MM.1S (cell line): ENCODE measurements around the gene ANP32B.
"Not testable (repeated sequence)": the region's sequence is repeated elsewhere in the genome, so short reads cannot be mapped to it uniquely, and the experiment has no call there.

Experiments used
- DNase-seq: peaks from one replicate; pipeline ENCODE4 v3.0.0-alpha.2; 2015
- H2AFZ ChIP-seq: fragments of 300-600 bp; sonication (generic); 2 replicates; pipeline ENCODE4 v1.6.0; 2016; ENCODE audit warnings: antibody characterized with exemption, low read length
- H3F3A ChIP-seq: fragments of 300-600 bp; sonication (generic); 2 replicates; pipeline ENCODE4 v1.6.1; 2016; ENCODE audit warnings: mild to moderate bottlenecking, antibody characterized with exemption, low read length, moderate library complexity, mixed read lengths; ENCODE audit not compliant: insufficient read depth
- H3K27ac ChIP-seq: fragments of 300-600 bp; sonication (generic); 2 replicates; pipeline ENCODE4 v1.5.1; 2016; ENCODE audit warnings: mild to moderate bottlenecking, low read length
- H3K27me3 ChIP-seq: fragments of 300-600 bp; sonication (generic); replicated peaks from 2 replicates; pipeline ENCODE4 v1.6.0; 2016; ENCODE audit warnings: low read length; ENCODE audit not compliant: insufficient read depth
- H3K36me3 ChIP-seq: fragments of 300-600 bp; sonication (generic); replicated peaks from 2 replicates; pipeline ENCODE4 v1.6.1; 2016; ENCODE audit warnings: mild to moderate bottlenecking, low read length, mixed read lengths; ENCODE audit not compliant: insufficient read depth
- H3K4me1 ChIP-seq: fragments of 300-600 bp; sonication (generic); 2 replicates; pipeline ENCODE4 v1.6.1; 2016; ENCODE audit warnings: low read length, mixed read lengths
- H3K4me2 ChIP-seq: fragments of 300-600 bp; sonication (generic); 2 replicates; pipeline ENCODE4 v1.6.0; 2016; ENCODE audit warnings: low read depth, low read length
- H3K4me3 ChIP-seq: fragments of 300-600 bp; sonication (generic); 2 replicates; pipeline ENCODE4 v1.5.1; 2016; ENCODE audit warnings: low read length, mixed read lengths
- H3K79me2 ChIP-seq: fragments of 300-600 bp; sonication (generic); 2 replicates; pipeline ENCODE4 v1.6.1; 2016; ENCODE audit warnings: mixed run types, low read length, mixed read lengths
- H3K9ac ChIP-seq: fragments of 300-600 bp; sonication (generic); 2 replicates; pipeline ENCODE4 v1.6.1; 2016; ENCODE audit warnings: low read length, mixed read lengths
- H3K9me2 ChIP-seq: fragments of 300-600 bp; sonication (generic); replicated peaks from 2 replicates; pipeline ENCODE4 v1.6.1; 2016; ENCODE audit warnings: mild to moderate bottlenecking, low read length, mixed read lengths; ENCODE audit not compliant: insufficient read depth
- H3K9me3 ChIP-seq: fragments of 300-600 bp; sonication (generic); replicated peaks from 2 replicates; pipeline ENCODE4 v1.6.1; 2016; ENCODE audit warnings: mild to moderate bottlenecking, low read length, mixed read lengths; ENCODE audit not compliant: insufficient read depth
- H4K20me1 ChIP-seq: fragments of 300-600 bp; sonication (generic); 2 replicates; pipeline ENCODE4 v1.6.1; 2016; ENCODE audit warnings: mild to moderate bottlenecking, low read length, moderate library complexity, mixed read lengths; ENCODE audit not compliant: insufficient read depth
- CTCF ChIP-seq: fragments of 300-600 bp; sonication (generic); IDR thresholded peaks from 2 replicates; pipeline ENCODE4 v1.5.1; 2016; ENCODE audit warnings: antibody characterized with exemption, low read length, mixed read lengths
- EZH2 ChIP-seq: fragments of 300-600 bp; sonication (generic); optimal IDR thresholded peaks from 2 replicates; pipeline ENCODE3; 2017; ENCODE audit warnings: low read depth, mild to moderate bottlenecking, antibody characterized with exemption, low read length, mixed read lengths
- EZH2phosphoT487 ChIP-seq: fragments of 300-600 bp; sonication (generic); IDR thresholded peaks from 2 replicates; pipeline ENCODE4 v1.6.1; 2018; ENCODE audit warnings: antibody characterized with exemption, low read length

The ANP32B gene

DNA sequence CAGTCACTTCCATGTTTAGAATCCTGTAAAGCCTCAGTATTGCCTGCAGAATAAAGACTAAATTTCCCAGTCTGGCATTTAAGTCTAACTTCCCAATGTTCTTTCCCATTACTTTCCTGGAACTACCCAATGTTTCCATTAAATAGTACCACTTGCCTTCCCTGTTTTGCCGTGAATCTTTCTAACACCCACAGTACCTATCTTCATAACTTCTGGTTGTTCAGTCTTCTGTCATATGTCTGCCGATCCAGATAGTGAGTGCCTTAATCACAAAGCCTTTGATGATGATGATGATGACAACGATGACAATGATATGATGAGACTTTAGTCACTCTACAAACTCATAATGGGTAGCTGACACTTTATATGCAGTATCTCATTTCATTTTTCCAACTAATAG is 38.5 kb upstream of the ANP32B start:
- no peaks in the 10 kb centered on the region for H3K9me2 ChIP-seq
- H3K4me1 ChIP-seq: peaks cover 14% of the 10 kb centered on the region
- H3F3A ChIP-seq: no peaks in the 10 kb centered on the region
- H3K79me2 ChIP-seq: no peaks in the 10 kb centered on the region
- no peaks in the 10 kb centered on the region for H4K20me1 ChIP-seq
- H3K9me3 ChIP-seq: no peaks in the 10 kb centered on the region
- H2AFZ ChIP-seq: no peak overlapping the region
- TF ChIP-seq EZH2phosphoT487: no peak
- TF ChIP-seq EZH2: no peak
- TF ChIP-seq CTCF: no peak
- no peaks in the 10 kb centered on the region for H3K27me3 ChIP-seq
- H3K4me2 ChIP-seq: no peak overlapping the region
- no peaks in the 10 kb centered on the region for H3K36me3 ChIP-seq
- H3K9ac ChIP-seq: no peak overlapping the region
- H3K27ac ChIP-seq: no peak overlapping the region
- no peak overlapping the region for H3K4me3 ChIP-seq
- no peak for DNase-seq

GRCh38 chr9:97945470-97945869 is 37.7 kb upstream of the ANP32B start:
- H4K20me1 ChIP-seq, H3K9me3 ChIP-seq, H3K27ac ChIP-seq, H3K27me3 ChIP-seq, H3K79me2 ChIP-seq, H3K4me3 ChIP-seq, H3F3A ChIP-seq, H3K9ac ChIP-seq, H2AFZ ChIP-seq, DNase-seq, H3K9me2 ChIP-seq, H3K36me3 ChIP-seq, H3K4me2 ChIP-seq, H3K4me1 ChIP-seq: not testable (repeated sequence)

GRCh38 chr9:97947094-97947493 is 36.0 kb upstream of the ANP32B start:
- DNase-seq, H3K9me2 ChIP-seq, H3K9ac ChIP-seq, H3K4me3 ChIP-seq, H3K4me2 ChIP-seq, H3K9me3 ChIP-seq, H2AFZ ChIP-seq, H3K27me3 ChIP-seq, H4K20me1 ChIP-seq, H3K27ac ChIP-seq, H3F3A ChIP-seq, H3K79me2 ChIP-seq, H3K36me3 ChIP-seq: not testable (repeated sequence)
- H3K4me1 ChIP-seq: peaks cover 18% of the 10 kb centered on the region

DNA sequence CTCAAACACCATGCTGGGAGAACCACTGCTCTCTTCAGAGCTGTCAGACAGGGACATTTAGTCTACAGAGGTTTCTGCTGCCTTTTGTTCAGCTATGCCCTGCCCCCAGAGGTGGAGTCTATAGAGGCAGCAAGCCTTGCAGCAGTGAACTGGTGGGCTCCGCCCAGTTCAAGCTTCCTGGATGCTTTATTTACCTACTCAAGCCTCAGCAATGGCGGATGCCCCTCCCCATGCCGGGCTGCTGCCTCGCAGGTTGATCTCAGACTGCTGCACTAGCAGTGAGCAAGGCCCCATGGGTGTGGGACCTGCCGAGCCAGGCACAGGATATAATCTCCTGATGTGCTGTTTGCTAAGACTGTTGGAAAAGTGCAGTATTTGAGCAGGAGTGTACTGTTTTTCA is 32.3 kb upstream of the ANP32B start:
- H3K9me3 ChIP-seq, H3K4me1 ChIP-seq, H3K27me3 ChIP-seq, H4K20me1 ChIP-seq, H3K27ac ChIP-seq, H3K9me2 ChIP-seq, H3F3A ChIP-seq, H3K4me3 ChIP-seq, H3K79me2 ChIP-seq, H3K36me3 ChIP-seq: not testable (repeated sequence)
- Histone ChIP-seq H3K9ac (peak overlapping the region; percentile 16; the same call in 1 of the 2 replicates), H2AFZ (peak overlapping the region; percentile 67), H3K4me2 (peak overlapping the region; percentile 48; the same call in 1 of the 2 replicates)
- DNase-seq: peak; percentile 86

- peak overlapping the region; percentile 27 for H2AFZ ChIP-seq
- H3K4me2 ChIP-seq: no peak overlapping the region
- no peaks in the 10 kb centered on the region for H4K20me1 ChIP-seq
- TF ChIP-seq CTCF: peak; percentile 88
- no peak for TF ChIP-seq EZH2phosphoT487
- no peak for TF ChIP-seq EZH2
- no peaks in the 10 kb centered on the region for H3K36me3 ChIP-seq
- H3K27ac ChIP-seq: no peak overlapping the region
- H3F3A ChIP-seq: no peaks in the 10 kb centered on the region
- no peaks in the 10 kb centered on the region for H3K27me3 ChIP-seq
- H3K9ac ChIP-seq: no peak overlapping the region
- H3K9me3 ChIP-seq: no peaks in the 10 kb centered on the region
- H3K9me2 ChIP-seq: no peaks in the 10 kb centered on the region
- H3K79me2 ChIP-seq: no peaks in the 10 kb centered on the region
- H3K4me3 ChIP-seq: no peak overlapping the region
- peaks cover 10% of the 10 kb centered on the region for H3K4me1 ChIP-seq
- peak; percentile 88 for DNase-seq
These were observed 28.6 kb upstream of the ANP32B start for GRCh38 chr9:97954550-97954989.
